A673 (cell line): Measurements from ENCODE around the gene OR8B3.

Source experiments
- CTCF ChIP-seq: fragments of 300-800, 200-600 bp; sonication (generic); conservative IDR thresholded peaks from 2 replicates; pipeline ENCODE4 v1.5.1; 2017; ENCODE audit warnings: low read depth, mild to moderate bottlenecking, antibody characterized with exemption, low read length, moderate library complexity, mixed read lengths
- EZH2 ChIP-seq: fragments of 200-600 bp; sonication (generic); IDR thresholded peaks from 2 replicates; pipeline ENCODE4 v1.6.1; 2017; ENCODE audit warnings: borderline replicate concordance, low read depth, mild to moderate bottlenecking, mixed read lengths, antibody characterized with exemption, low read length; ENCODE audit not compliant: poor library complexity, severe bottlenecking

GRCh38 chr11:124405581-124405980 is 6.8 kb upstream of the OR8B3 start:
- TF ChIP-seq CTCF (no peak), EZH2 (no peak)
